Mesenchymal stem cell (in vitro differentiated cells and primary cell): Measurements from ENCODE around the gene NAT10.

Experiments
- DNase-seq: peaks from one replicate; pipeline ENCODE4 v3.0.0-alpha.2; 2013
- H2AFZ ChIP-seq: one replicate; pipeline ENCODE4 v1.6.1; 2013; ENCODE audit warnings: low read depth, mild to moderate bottlenecking, control low read depth, inconsistent platforms, low read length, moderate library complexity
- H2AK5ac ChIP-seq: 2 replicates; pipeline ENCODE4 v1.6.1; 2013; ENCODE audit warnings: low read length, moderate library complexity, mild to moderate bottlenecking, inconsistent platforms; ENCODE audit not compliant: severe bottlenecking
- H2BK120ac ChIP-seq: one replicate; pipeline ENCODE4 v1.6.1; 2013; ENCODE audit warnings: low read depth, mild to moderate bottlenecking, inconsistent platforms, low read length, moderate library complexity
- H2BK12ac ChIP-seq, 2 experiments: one replicate each; pipeline ENCODE4 v1.6.1; 2013; ENCODE audit warnings: inconsistent platforms in 2 of 2, low read length in 2 of 2, mild to moderate bottlenecking in 2 of 2, moderate library complexity in 2 of 2, control low read depth in 1 of 2
- H2BK15ac ChIP-seq: one replicate; pipeline ENCODE4 v1.6.1; 2013; ENCODE audit warnings: mild to moderate bottlenecking, low read depth, inconsistent platforms; ENCODE audit not compliant: poor library complexity, severe bottlenecking
- H2BK5ac ChIP-seq: 2 replicates; pipeline ENCODE4 v1.6.1; 2013; ENCODE audit warnings: low read depth, mild to moderate bottlenecking, low read length, control low read depth, inconsistent platforms; ENCODE audit not compliant: poor library complexity, severe bottlenecking
- H3K14ac ChIP-seq, 2 experiments: one replicate each; pipeline ENCODE4 v1.6.1; 2013; ENCODE audit warnings: inconsistent platforms in 2 of 2, low read length in 2 of 2, control low read depth in 1 of 2, mild to moderate bottlenecking in 1 of 2, moderate library complexity in 1 of 2
- H3K18ac ChIP-seq, 2 experiments: one replicate each; pipeline ENCODE4 v1.6.1; 2013; ENCODE audit warnings: inconsistent platforms in 2 of 2, low read length in 2 of 2, control low read depth in 1 of 2, low read depth in 1 of 2, mild to moderate bottlenecking in 1 of 2
- H3K23ac ChIP-seq, 2 experiments: one replicate each; pipeline ENCODE4 v1.6.1; 2013; ENCODE audit warnings: inconsistent platforms in 2 of 2, low read length in 2 of 2, mild to moderate bottlenecking in 2 of 2, moderate library complexity in 2 of 2, control low read depth in 1 of 2
- H3K27ac ChIP-seq: 2 replicates; pipeline ENCODE4 v1.5.1; 2013; ENCODE audit warnings: mild to moderate bottlenecking, moderate library complexity, low read length, control low read depth, inconsistent platforms; ENCODE audit not compliant: poor library complexity, severe bottlenecking
- H3K27me3 ChIP-seq, 2 experiments: 2 replicates each; pipeline versions ENCODE4 v1.6.1 to v1.7.0; 2013; ENCODE audit warnings: low read length in 2 of 2, mild to moderate bottlenecking in 2 of 2, moderate library complexity in 2 of 2, control low read depth in 1 of 2, inconsistent platforms in 1 of 2; ENCODE audit not compliant: control insufficient read depth in 1 of 2, insufficient read depth in 1 of 2
- H3K36me3 ChIP-seq, 2 experiments: 2 replicates each; pipeline versions ENCODE4 v1.6.1 to v1.7.0; 2013; ENCODE audit warnings: low read length in 2 of 2, control low read depth in 1 of 2, inconsistent platforms in 1 of 2, low read depth in 1 of 2, mild to moderate bottlenecking in 1 of 2; ENCODE audit not compliant: insufficient read depth in 2 of 2, control insufficient read depth in 1 of 2
- H3K4ac ChIP-seq, 2 experiments: one replicate each; pipeline ENCODE4 v1.6.1; 2013; ENCODE audit warnings: inconsistent platforms in 2 of 2, low read length in 2 of 2, mild to moderate bottlenecking in 2 of 2, moderate library complexity in 2 of 2, control low read depth in 1 of 2, low read depth in 1 of 2
- H3K4me1 ChIP-seq: 2 replicates; pipeline ENCODE4 v1.6.1; 2013; ENCODE audit warnings: low read depth, low read length, control low read depth; ENCODE audit not compliant: control insufficient read depth, insufficient read depth
- H3K4me2 ChIP-seq: 2 replicates; pipeline ENCODE4 v1.6.1; 2013; ENCODE audit warnings: low read length, mild to moderate bottlenecking, inconsistent platforms; ENCODE audit not compliant: poor library complexity, severe bottlenecking
- H3K4me3 ChIP-seq, 2 experiments: 2 replicates each; pipeline versions ENCODE4 v1.5.1 to v1.7.0; 2013; ENCODE audit warnings: low read length in 2 of 2, mild to moderate bottlenecking in 2 of 2, control low read depth in 1 of 2, low read depth in 1 of 2; ENCODE audit not compliant: insufficient read depth in 1 of 2
- H3K79me1 ChIP-seq: replicated peaks from 2 replicates; pipeline ENCODE4 v1.6.1; 2013; ENCODE audit warnings: mild to moderate bottlenecking, control low read depth, low read length, inconsistent platforms; ENCODE audit not compliant: poor library complexity, severe bottlenecking
- H3K9ac ChIP-seq: 2 replicates; pipeline ENCODE4 v1.7.0; 2013; ENCODE audit warnings: mild to moderate bottlenecking, low read length, moderate library complexity
- H3K9me3 ChIP-seq: 2 replicates; pipeline ENCODE4 v1.7.0; 2013; ENCODE audit warnings: mild to moderate bottlenecking, low read length; ENCODE audit not compliant: control insufficient read depth
- H4K8ac ChIP-seq: one replicate; pipeline ENCODE4 v1.6.1; 2013; ENCODE audit warnings: inconsistent platforms, mild to moderate bottlenecking, low read length, moderate library complexity
- H4K91ac ChIP-seq: one replicate; pipeline ENCODE4 v1.6.1; 2013; ENCODE audit warnings: mild to moderate bottlenecking, low read length, inconsistent platforms
- WGBS: methylation state at CpG from one replicate; pipeline ENCODE4 v1.1.7; 2013; ENCODE audit warnings: mixed read lengths; 5-methylcytosine and 5-hydroxymethylcytosine counted together

The NAT10 gene

DNA sequence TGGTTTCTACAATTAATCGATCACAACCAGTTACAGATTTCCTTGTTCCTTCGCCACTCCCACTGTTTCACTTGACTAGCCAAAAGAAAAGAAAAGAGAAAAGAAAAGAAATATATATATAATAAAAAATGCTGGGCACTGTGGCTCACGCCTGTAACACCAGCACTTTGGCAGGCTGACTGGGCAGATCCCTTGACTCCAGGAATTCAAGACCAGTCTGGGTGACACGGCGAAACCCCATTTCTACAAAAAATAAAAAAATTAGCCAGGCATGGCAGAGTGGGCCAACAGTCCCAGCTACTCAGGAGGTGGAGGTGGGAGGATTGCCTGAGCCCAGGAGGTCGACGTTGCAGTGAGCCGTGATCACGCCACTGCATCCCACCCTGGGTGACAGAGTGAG is 83.8 kb downstream of the NAT10 start:
- Histone ChIP-seq H2BK5ac (no peak overlapping the region), H3K36me3 (peaks cover 0 to 18% of the 10 kb centered on the region in 2 experiments), H3K4me1 (peaks cover 32% of the 10 kb centered on the region), H3K4ac (no peak overlapping the region), H2BK120ac (no peak overlapping the region), H2AK5ac (no peak overlapping the region), H3K9ac (no peak overlapping the region), H2BK15ac (no peak overlapping the region), H4K8ac (no peak overlapping the region), H3K18ac (no peak overlapping the region), H4K91ac (no peak overlapping the region), H3K79me1 (peaks cover 32% of the 10 kb centered on the region), H2BK12ac (no peak overlapping the region), H3K23ac (no peak overlapping the region), H3K4me2 (no peak overlapping the region), H3K27ac (no peak overlapping the region), H3K27me3 (peaks cover 0 to 8% of the 10 kb centered on the region in 2 experiments), H3K4me3 (no peak overlapping the region), H3K9me3 (no peaks in the 10 kb centered on the region), H2AFZ (no peak overlapping the region), H3K14ac (no peak overlapping the region)
- no peak for DNase-seq
- 76% methylated on average over 2 of the region's 9 CpGs for WGBS

DNA sequence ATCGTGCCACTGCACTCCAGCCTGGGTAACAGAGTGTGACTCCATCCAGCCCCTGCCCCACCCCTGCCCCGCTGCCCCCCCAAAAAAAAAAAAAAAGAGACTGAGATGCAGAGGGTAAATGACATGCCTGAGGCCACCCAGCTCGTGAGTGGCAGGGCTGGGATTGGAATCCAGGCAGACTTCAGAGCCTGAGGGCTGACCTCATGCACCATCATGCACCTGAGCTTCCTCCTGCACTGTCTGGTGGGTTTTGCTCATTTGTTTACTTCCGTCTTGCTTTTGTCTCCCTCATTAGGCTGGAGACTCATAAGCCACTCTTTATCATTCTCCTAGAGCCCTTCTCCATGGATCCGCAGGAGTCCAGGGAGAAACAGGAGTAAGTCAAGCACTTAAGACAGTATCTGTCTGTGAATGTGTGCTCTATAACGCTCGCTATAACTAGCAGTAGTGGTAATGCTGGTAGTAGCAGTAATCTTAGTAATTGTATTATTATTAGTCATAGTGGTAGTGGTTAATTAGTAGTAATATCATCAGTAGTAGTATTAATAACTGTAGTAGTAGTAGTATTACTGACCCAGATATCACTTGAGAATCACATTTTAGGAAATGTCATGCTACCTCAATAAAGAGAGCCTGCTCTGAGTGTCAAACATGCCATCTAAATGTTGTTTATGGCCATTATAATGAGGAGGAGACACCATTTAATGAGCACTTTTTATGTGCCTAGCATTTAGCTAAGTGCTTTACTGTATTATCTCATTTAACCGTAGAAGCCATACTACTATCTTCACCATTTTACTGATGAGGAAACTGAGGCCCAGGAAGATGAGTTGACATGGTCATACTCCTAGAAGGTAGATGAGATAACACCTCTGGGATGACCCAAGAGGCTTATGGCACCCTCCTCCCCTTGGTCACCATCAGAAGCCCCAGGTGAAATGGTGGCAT is 85.0 kb downstream of the NAT10 start:
- Histone ChIP-seq H4K91ac (no peak overlapping the region), H2BK12ac (no peak overlapping the region), H2AFZ (no peak overlapping the region), H3K9ac (no peak overlapping the region), H3K4me1 (peaks cover 31% of the 10 kb centered on the region), H4K8ac (no peak overlapping the region), H3K4me3 (no peak overlapping the region), H3K36me3 (peaks cover 0 to 12% of the 10 kb centered on the region in 2 experiments), H3K27ac (no peak overlapping the region), H2BK120ac (no peak overlapping the region), H2AK5ac (no peak overlapping the region), H2BK5ac (no peak overlapping the region), H3K27me3 (peaks cover 0 to 4% of the 10 kb centered on the region in 2 experiments), H3K79me1 (peaks cover 25% of the 10 kb centered on the region), H3K4ac (no peak overlapping the region), H3K4me2 (no peak overlapping the region), H3K14ac (no peak overlapping the region), H3K23ac (no peak overlapping the region), H3K9me3 (no peaks in the 10 kb centered on the region), H2BK15ac (no peak overlapping the region), H3K18ac (no peak overlapping the region)
- 90% methylated on average over 7 of the region's 8 CpGs for WGBS
- no peak for DNase-seq

DNA sequence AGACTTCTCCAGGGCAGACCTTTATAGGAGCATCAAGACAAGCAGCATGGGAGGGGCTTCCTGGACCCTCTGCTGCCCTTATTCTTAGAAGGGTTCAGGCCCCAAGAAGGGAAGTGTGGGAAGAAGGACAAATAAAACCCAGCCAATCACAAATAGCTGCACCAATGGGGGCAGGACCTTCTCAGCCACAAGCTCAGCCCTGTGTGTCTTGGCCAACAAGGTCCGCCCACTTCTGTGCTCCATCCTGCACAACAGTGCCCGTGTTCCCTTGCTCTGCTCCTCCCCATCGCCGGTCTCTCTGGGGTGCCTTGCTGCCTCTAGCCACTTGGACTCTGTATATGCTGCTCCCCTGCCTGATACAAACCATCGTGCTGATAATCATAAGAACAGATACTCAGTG is 86.1 kb downstream of the NAT10 start:
- H4K91ac ChIP-seq = no peak overlapping the region
- H3K14ac ChIP-seq = no peak overlapping the region
- peaks cover 22% of the 10 kb centered on the region for H3K79me1 ChIP-seq
- no peak overlapping the region for H2BK12ac ChIP-seq
- peaks cover 27% of the 10 kb centered on the region for H3K4me1 ChIP-seq
- H3K23ac ChIP-seq = no peak overlapping the region
- H2BK15ac ChIP-seq = no peak overlapping the region
- WGBS = 82% methylated on average over 5 of the region's 5 CpGs
- H3K4ac ChIP-seq = no peak overlapping the region
- no peak overlapping the region for H2AFZ ChIP-seq
- H2AK5ac ChIP-seq = no peak overlapping the region
- no peaks in the 10 kb centered on the region for H3K27me3 ChIP-seq
- H3K4me2 ChIP-seq = no peak overlapping the region
- H3K18ac ChIP-seq = no peak overlapping the region
- no peak overlapping the region for H3K9ac ChIP-seq
- H3K9me3 ChIP-seq = no peaks in the 10 kb centered on the region
- no peak overlapping the region for H2BK120ac ChIP-seq
- H2BK5ac ChIP-seq = no peak overlapping the region
- H4K8ac ChIP-seq = no peak overlapping the region
- DNase-seq = no peak
- H3K27ac ChIP-seq = no peak overlapping the region
- H3K36me3 ChIP-seq = peaks cover 0 to 16% of the 10 kb centered on the region in 2 experiments
- no peak overlapping the region for H3K4me3 ChIP-seq

DNA sequence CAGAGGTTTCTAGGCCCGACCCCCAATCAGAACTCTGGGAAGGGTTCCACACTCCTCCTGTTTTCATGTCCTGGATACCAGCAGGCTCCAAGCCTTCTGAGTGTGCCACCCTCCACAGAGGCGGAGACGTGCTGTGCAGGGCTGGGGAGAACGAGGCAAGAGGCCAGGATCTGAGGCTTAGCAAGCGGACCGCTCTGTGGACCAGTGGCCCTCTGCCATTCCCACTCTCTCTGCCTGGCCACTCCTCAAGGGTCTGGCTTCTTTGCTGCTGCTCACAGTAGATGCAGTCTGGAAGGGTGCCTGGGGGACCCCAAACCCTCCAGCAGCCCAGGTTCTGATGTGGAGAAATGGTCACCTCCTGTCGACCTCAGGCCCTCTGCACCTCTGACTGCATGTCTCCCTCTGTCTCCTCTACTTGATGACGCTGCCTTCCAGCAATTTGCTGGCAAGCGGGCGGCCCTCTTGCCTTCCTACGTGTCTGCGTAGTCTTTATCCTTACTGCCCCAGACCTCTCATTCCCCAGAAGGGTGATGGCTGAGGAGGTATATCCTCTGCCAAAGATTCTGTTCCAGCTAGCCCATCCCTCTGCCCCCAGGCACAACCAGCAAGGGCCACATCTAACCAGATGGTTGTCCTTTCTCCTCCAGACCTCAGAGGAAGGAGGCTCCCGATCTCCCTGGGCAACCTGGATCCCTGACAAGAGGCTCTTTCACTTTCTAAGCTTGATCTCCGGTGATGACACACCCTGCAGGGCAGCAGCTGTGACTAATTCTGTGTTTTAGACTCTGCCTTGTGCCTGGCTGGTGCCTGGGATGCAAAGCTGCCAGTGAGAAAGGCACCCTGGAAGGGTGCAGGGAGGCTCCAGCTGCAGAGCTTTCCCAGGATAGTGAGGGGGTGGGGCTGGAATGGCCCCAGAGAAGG is 87.3 kb downstream of the NAT10 start:
- peaks cover 0 to 22% of the 10 kb centered on the region in 2 experiments for H3K36me3 ChIP-seq
- H3K18ac ChIP-seq = no peak overlapping the region
- no peak overlapping the region for H3K23ac ChIP-seq
- H4K8ac ChIP-seq = no peak overlapping the region
- WGBS = 81% methylated on average over 8 of the region's 14 CpGs
- no peak overlapping the region for H3K4me2 ChIP-seq
- H4K91ac ChIP-seq = no peak overlapping the region
- H2AFZ ChIP-seq = no peak overlapping the region
- no peak overlapping the region for H2BK15ac ChIP-seq
- no peak overlapping the region for H2BK5ac ChIP-seq
- no peaks in the 10 kb centered on the region for H3K27me3 ChIP-seq
- H2AK5ac ChIP-seq = no peak overlapping the region
- H3K4me1 ChIP-seq = peaks cover 26% of the 10 kb centered on the region
- H3K4me3 ChIP-seq = peak overlapping the region in 1 of 2 experiments; percentile 71
- no peak overlapping the region for H2BK120ac ChIP-seq
- H3K9me3 ChIP-seq = no peaks in the 10 kb centered on the region
- H3K9ac ChIP-seq = peak overlapping the region; percentile 86
- H3K14ac ChIP-seq = no peak overlapping the region
- no peak overlapping the region for H2BK12ac ChIP-seq
- no peak overlapping the region for H3K4ac ChIP-seq
- peaks cover 22% of the 10 kb centered on the region for H3K79me1 ChIP-seq
- H3K27ac ChIP-seq = peak overlapping the region; percentile 7
- DNase-seq = peak; percentile 75
